ENCODE results near the gene LRP6. TPM values are rescaled to one million over a fixed set of nuclear protein-coding genes. Genes with fewer than 3 reads are reported as not detected.

LRP6 gene
- total and polyA plus RNA-seq, 2 of the 8 experiments (the other 6 are each of a cell fraction or from before 2014, with no cell fraction given) = 53.6 to 73.2 TPM

GRCh38 chr12:12214635-12215131 is 52.2 kb downstream of the LRP6 start:
- peak overlapping the region; percentile 21 to 44; a peak in 2 of 4 replicates for H3K4me2 ChIP-seq (ENCODE audit: insufficient read depth in 1 of 2, low read depth in 2 of 2, low read length in 2 of 2)
- no peak overlapping the region for H3K18ac ChIP-seq (ENCODE audit: extremely low read depth, low read length)
- no peak overlapping the region for H3K27ac ChIP-seq (ENCODE audit: low read depth, low read length)
- H3K27me3 ChIP-seq (replicated peaks in 1 of 4; ENCODE audit: control insufficient read depth in 3 of 4, extremely low read depth in 1 of 4, insufficient read depth in 3 of 4, low read length in 3 of 4) = no peaks in the 10 kb centered on the region
- no peak overlapping the region for H3K23ac ChIP-seq (ENCODE audit: insufficient read length)
- no peaks in the 10 kb centered on the region for H3K9me3 ChIP-seq (ENCODE audit: insufficient read depth in 2 of 2, low read depth in 1 of 2, low read length in 1 of 2)
- H4K91ac ChIP-seq (replicated peaks; ENCODE audit: insufficient read length, low read length) = no peak overlapping the region
- no peak overlapping the region for H4K8ac ChIP-seq (ENCODE audit: extremely low read depth, insufficient read depth, low read length)
- no peak overlapping the region for H3K9ac ChIP-seq (replicated peaks in 1 of 4; ENCODE audit: extremely low read depth in 1 of 4, low read depth in 3 of 4, low read length in 3 of 4)
- WGBS, 2 experiments (ENCODE audit: extremely low coverage in 1 of 2, insufficient coverage in 1 of 2, insufficient read length in 1 of 2, insufficient replicate concordance in 2 of 2, low coverage in 1 of 2, low lambda C conversion rate in 2 of 2, missing lambda C conversion rate in 1 of 2) = 56% methylated on average over 3 of the region's 3 CpGs; no CpG with 5 or more reads in 1 of the 2 experiments
- no peak overlapping the region for H2AK5ac ChIP-seq (ENCODE audit: low read depth, low read length)
- no peak overlapping the region for H2BK15ac ChIP-seq (ENCODE audit: low read length)
- no peak overlapping the region for H2BK20ac ChIP-seq (ENCODE audit: low read length)
- peaks cover 2 to 8% (median 3%) of the 10 kb centered on the region in 4 experiments; a peak in 5 of 7 replicates for H3K4me1 ChIP-seq (replicated peaks in 1 of 4; ENCODE audit: control insufficient read depth in 3 of 4, insufficient read depth in 4 of 4, low read length in 3 of 4)
- H3K4me3 ChIP-seq (ENCODE audit: extremely low read depth in 1 of 4, insufficient read depth in 2 of 4, low read depth in 3 of 4, low read length in 4 of 4) = no peak overlapping the region
- no peaks in the 10 kb centered on the region for H3K23me2 ChIP-seq (ENCODE audit: low read depth, low read length)
- ChIA-PET CTCF (ENCODE audit: partially characterized antibody) (interaction anchor here (1.2 kb wide), 1 partner anchor 113 kb away, joined by 3 read pairs; no protein-coding TSS in a partner anchor), POLR2A (ENCODE audit: partially characterized antibody) (interaction anchor here (1.1 kb wide), 2 partner anchors 11 to 51 kb away, joined by 3 to 9 read pairs; partner anchors contain the start of gene LRP6)
- no peak overlapping the region for H3K14ac ChIP-seq (ENCODE audit: insufficient read length)
- no peak overlapping the region for H2BK120ac ChIP-seq (replicated peaks; ENCODE audit: low read depth, low read length)
- no peak overlapping the region for H4K5ac ChIP-seq (ENCODE audit: insufficient read length, low read depth, low read length)
- no peak overlapping the region for H3K56ac ChIP-seq (replicated peaks; ENCODE audit: insufficient read length, low read depth, low read length)
- H3K4ac ChIP-seq (replicated peaks; ENCODE audit: insufficient read length, low read depth, low read length) = no peak overlapping the region
- H2BK5ac ChIP-seq (ENCODE audit: low read depth, low read length) = no peak overlapping the region
- H4K20me1 ChIP-seq (replicated peaks in 1 of 2; ENCODE audit: control insufficient read depth in 1 of 2, insufficient read depth in 2 of 2, low read length in 2 of 2) = peaks cover 5 to 13% of the 10 kb centered on the region in 2 experiments
- peak; percentile 28 for FAIRE-seq
- DNase-seq (ENCODE audit: low read depth in 1 of 2, low spot score in 2 of 2) = no peak
- H2BK12ac ChIP-seq (ENCODE audit: low read depth, low read length) = no peak overlapping the region; the same call in 1 of the 2 replicates
- H3K79me1 ChIP-seq (ENCODE audit: low read depth, low read length) = peaks cover 4% of the 10 kb centered on the region; the same call in 1 of the 2 replicates
- no peak overlapping the region for H2AFZ ChIP-seq (ENCODE audit: low read length)
- H3K36me3 ChIP-seq (ENCODE audit: control insufficient read depth in 2 of 4, insufficient read depth in 4 of 4, low read length in 3 of 4) = no peaks in the 10 kb centered on the region
- peaks cover 6 to 99% of the 10 kb centered on the region in 2 experiments; a peak in 3 of 4 replicates for H3K79me2 ChIP-seq (ENCODE audit: control insufficient read depth in 1 of 2, insufficient read depth in 2 of 2, low read length in 2 of 2)
- TF ChIP-seq SUZ12 (IDR thresholded peaks at IDR 0.05; ENCODE audit: low read length) (no peak), TBP (IDR thresholded peaks at IDR 0.05; ENCODE audit: low read depth, low read length) (no peak), SP4 (IDR thresholded peaks at IDR 0.05; ENCODE audit: low read length) (no peak), SAP30 (IDR thresholded peaks at IDR 0.05; ENCODE audit: insufficient read depth, insufficient replicate concordance, low read length) (no peak), POU5F1 (IDR thresholded peaks at IDR 0.05; ENCODE audit: low read depth, low read length) (no peak), CBX8 (IDR thresholded peaks at IDR 0.05; ENCODE audit: borderline replicate concordance, low read depth, low read length) (no peak), SP1 (IDR thresholded peaks at IDR 0.05; ENCODE audit: low read depth, low read length) (no peak), TEAD4 (IDR thresholded peaks at IDR 0.05; ENCODE audit: low read depth, low read length) (no peak)

All from H1 (cell line).